GM19351 (cell line): ENCODE measurements around the gene KIAA1671.

ENCODE experiments used
- ATAC-seq: cut with Tn5 transposase; IDR thresholded peaks from one replicate; pipeline ENCODE4 v1.9.1; 2021; ENCODE audit warnings: mild to moderate bottlenecking, moderate library complexity; ENCODE audit not compliant: unreplicated experiment

The KIAA1671 gene

GRCh38 chr22:25109878-25110595 lies 157.5 kb downstream of the KIAA1671 start:
- ATAC-seq = no peak

- no peak for ATAC-seq
These were observed 158.0 kb downstream of the KIAA1671 start for GRCh38 chr22:25110596-25110845.

GRCh38 chr22:25110846-25111578 lies 158.5 kb downstream of the KIAA1671 start:
- no peak for ATAC-seq

GRCh38 chr22:25111579-25112517 lies 159.3 kb downstream of the KIAA1671 start:
- no peak for ATAC-seq

- no peak for ATAC-seq
These were observed 160.2 kb downstream of the KIAA1671 start for GRCh38 chr22:25112538-25113253.

- no peak for ATAC-seq
These were observed 160.8 kb downstream of the KIAA1671 start for GRCh38 chr22:25113316-25113721.

GRCh38 chr22:25114369-25115362 lies 162.2 kb downstream of the KIAA1671 start:
- ATAC-seq = no peak

- no peak for ATAC-seq
These were observed 167.1 kb downstream of the KIAA1671 start for GRCh38 chr22:25119609-25120008.

- no peak for ATAC-seq
These were observed 167.6 kb downstream of the KIAA1671 start for GRCh38 chr22:25120093-25120561.

- ATAC-seq = no peak
These were observed 168.3 kb downstream of the KIAA1671 start for GRCh38 chr22:25120761-25121212.

GRCh38 chr22:25122136-25122764 lies 169.7 kb downstream of the KIAA1671 start:
- no peak for ATAC-seq

GRCh38 chr22:25123677-25124076 lies 171.2 kb downstream of the KIAA1671 start:
- ATAC-seq = no peak

- no peak for ATAC-seq
These were observed 173.3 kb downstream of the KIAA1671 start for GRCh38 chr22:25125693-25126357.

- ATAC-seq = no peak
These were observed 174.0 kb downstream of the KIAA1671 start for GRCh38 chr22:25126510-25126909.

- ATAC-seq = no peak
These were observed 174.8 kb downstream of the KIAA1671 start for GRCh38 chr22:25127318-25127717.

GRCh38 chr22:25130462-25130861 lies 177.9 kb downstream of the KIAA1671 start:
- ATAC-seq = no peak

GRCh38 chr22:25131198-25131887 lies 178.8 kb downstream of the KIAA1671 start:
- no peak for ATAC-seq

GRCh38 chr22:25134028-25134427 lies 181.5 kb downstream of the KIAA1671 start:
- no peak for ATAC-seq
